GM23338 (cell line): ENCODE data around the gene PALLD. TPM values are rescaled to one million over a fixed set of nuclear protein-coding genes. Genes with fewer than 3 reads are reported as not detected.

Experiments used
- ATAC-seq: fragments of 200-7000 bp; cut with Tn5 transposase; 3 replicates; pipeline ENCODE4 v1.9.1; 2020
- DNase-seq: peaks from one replicate; pipeline ENCODE4 v3.0.0-alpha.2; 2015; ENCODE audit warnings: low spot score
- H2AFZ ChIP-seq: fragments of 200-600 bp; sonication (generic); 2 replicates; pipeline ENCODE4 v1.8.0; 2016; ENCODE audit warnings: antibody characterized with exemption, mild to moderate bottlenecking, moderate library complexity
- H3F3A ChIP-seq: fragments of 200-600 bp; sonication (generic); replicated peaks from 2 replicates; pipeline ENCODE4 v1.8.0; 2017; ENCODE audit warnings: antibody characterized with exemption, mixed run types, low read depth
- H3K27ac ChIP-seq: fragments of 200-600 bp; sonication (generic); 2 replicates; pipeline ENCODE4 v1.6.1; 2016; ENCODE audit warnings: low read depth
- H3K27me3 ChIP-seq: fragments of 200-600 bp; sonication (generic); 2 replicates; pipeline ENCODE4 v1.8.0; 2016; ENCODE audit warnings: mild to moderate bottlenecking, mixed run types, moderate library complexity; ENCODE audit not compliant: insufficient read depth
- H3K36me3 ChIP-seq: fragments of 200-600 bp; sonication (generic); 2 replicates; pipeline ENCODE4 v1.8.0; 2016; ENCODE audit warnings: mild to moderate bottlenecking; ENCODE audit not compliant: insufficient read depth
- H3K4me1 ChIP-seq: fragments of 200-600 bp; sonication (generic); 2 replicates; pipeline ENCODE4 v1.8.0; 2016; ENCODE audit warnings: mild to moderate bottlenecking, moderate library complexity; ENCODE audit not compliant: insufficient read depth
- H3K4me2 ChIP-seq: fragments of 200-600 bp; sonication (generic); 2 replicates; pipeline ENCODE4 v1.7.1; 2017; ENCODE audit warnings: mixed run types
- H3K4me3 ChIP-seq: fragments of 200-600 bp; sonication (generic); 2 replicates; pipeline ENCODE4 v1.6.1; 2016; ENCODE audit warnings: mixed run types
- H3K79me2 ChIP-seq: fragments of 200-600 bp; sonication (generic); replicated peaks from 2 replicates; pipeline ENCODE4 v1.8.0; 2017; ENCODE audit warnings: mild to moderate bottlenecking; ENCODE audit not compliant: insufficient read depth
- H3K9me2 ChIP-seq: fragments of 200-600 bp; sonication (generic); 2 replicates; pipeline ENCODE4 v1.8.0; 2017; ENCODE audit not compliant: insufficient read depth
- H4K20me1 ChIP-seq: fragments of 200-600 bp; sonication (generic); replicated peaks from 2 replicates; pipeline ENCODE4 v1.8.0; 2017; ENCODE audit warnings: mild to moderate bottlenecking; ENCODE audit not compliant: insufficient read depth
- H3K27ac Mint-ChIP-seq: 2 replicates; pipeline ENCODE4 v1.8.0; 2020; ENCODE audit warnings: inconsistent platforms, mild to moderate bottlenecking, moderate library complexity, mixed read lengths
- H3K27me3 Mint-ChIP-seq: 3 replicates; pipeline ENCODE4 v1.8.0; 2022; ENCODE audit warnings: low read depth, mild to moderate bottlenecking, moderate library complexity, mixed read lengths, inconsistent platforms; ENCODE audit not compliant: insufficient read depth, poor library complexity
- H3K36me3 Mint-ChIP-seq: 3 replicates; pipeline ENCODE4 v1.8.0; 2021; ENCODE audit warnings: low read depth, mild to moderate bottlenecking, inconsistent platforms, moderate library complexity, mixed read lengths
- H3K4me1 Mint-ChIP-seq: 3 replicates; pipeline ENCODE4 v1.8.0; 2020; ENCODE audit warnings: mild to moderate bottlenecking, inconsistent platforms, mixed read lengths
- H3K4me3 Mint-ChIP-seq: 3 replicates; pipeline ENCODE4 v1.8.0; 2021; ENCODE audit warnings: moderate library complexity, mild to moderate bottlenecking, inconsistent platforms, mixed read lengths
- H3K9me3 Mint-ChIP-seq: 3 replicates; pipeline ENCODE4 v1.8.0; 2020; ENCODE audit warnings: moderate library complexity, mild to moderate bottlenecking, inconsistent platforms, mixed read lengths
- EZH2phosphoT487 ChIP-seq: fragments of 200-600 bp; sonication (generic); IDR thresholded peaks from one replicate; pipeline ENCODE4 v1.8.1; 2018; ENCODE audit warnings: antibody characterized with exemption; ENCODE audit not compliant: unreplicated experiment
- JUNB ChIP-seq: IDR thresholded peaks from one replicate; pipeline ENCODE4 v1.6.1; 2016; ENCODE audit warnings: antibody characterized with exemption; ENCODE audit not compliant: unreplicated experiment
- NANOG ChIP-seq: IDR thresholded peaks from 2 replicates; pipeline ENCODE4 v1.6.1; 2016; ENCODE audit warnings: antibody characterized with exemption, borderline replicate concordance
- ZNF114 ChIP-seq: fragments of 250-450 bp; sonication (Bioruptor Pico); IDR thresholded peaks from 2 replicates; pipeline ENCODE4 v1.5.0; 2020; ENCODE audit warnings: mild to moderate bottlenecking, moderate library complexity
- polyA plus RNA-seq: library from polyadenylated mRNA; unstranded; fragments of >200 nt; fragmentation: Nextera tagmentation; extraction: Ambion mirVana; gene quantifications from 2 replicates; pipeline ENCODE4 v1.2.1, GENCODE V29; 2016
- total RNA-seq: library from RNA; depleted of rRNA; stranded (reverse); fragments of >200 nt; shearing (Covaris generic); gene quantifications from 2 replicates; pipeline ENCODE4 v1.2.3, GENCODE V29; 2014
- TF ChIP-seq, protein P1 (sequence below): fragments of 250-450 bp; sonication (Bioruptor Pico); IDR thresholded peaks from 2 replicates; pipeline ENCODE4 v1.5.0; 2020; ENCODE audit warnings: mild to moderate bottlenecking, moderate library complexity
- TF ChIP-seq, protein P2 (sequence below), 2 experiments: fragments of 200-600 bp in 1 of 2; sonication (generic) in 1 of 2; conservative IDR thresholded peaks; 2 replicates each; pipeline versions ENCODE4 v1.5.1 to v1.6.1; 2016 to 2017; ENCODE audit warnings: antibody characterized with exemption in 2 of 2, low read depth in 2 of 2, mild to moderate bottlenecking in 2 of 2, moderate library complexity in 1 of 2

Gene PALLD
- total and polyA plus RNA-seq, 2 experiments from 2014 or later = 13.1 to 30.2 TPM

DNA sequence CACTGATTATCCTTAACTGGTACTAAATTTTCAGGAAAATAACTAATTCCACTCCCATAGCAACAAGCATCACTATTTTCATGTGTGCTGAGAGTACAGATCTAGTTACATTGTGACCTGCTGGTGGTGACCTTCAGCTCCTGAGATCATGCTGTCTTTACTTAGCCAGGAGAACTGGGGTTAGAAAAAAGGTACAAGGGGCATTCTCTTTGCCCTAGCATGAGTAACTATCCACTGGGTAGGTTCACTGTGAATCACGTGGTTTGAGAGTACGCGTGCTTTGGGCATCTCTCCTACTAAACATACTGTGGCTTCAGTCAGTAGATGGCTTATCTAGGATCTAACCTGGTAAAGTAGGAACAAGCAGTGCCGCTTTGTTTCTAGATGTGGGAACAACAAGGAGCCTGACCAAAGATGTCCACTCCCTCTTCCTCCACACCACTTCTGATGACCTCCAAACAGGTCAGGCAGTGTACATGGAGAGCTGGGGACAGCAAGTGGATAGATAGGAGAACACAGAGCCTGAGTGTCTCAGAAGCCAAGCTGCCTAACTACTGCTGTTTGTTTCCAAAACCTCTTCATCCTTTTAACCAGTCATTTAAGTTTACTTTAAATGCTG is 423.0 kb downstream of the PALLD start (continued):
- TF ChIP-seq, protein P1, sequence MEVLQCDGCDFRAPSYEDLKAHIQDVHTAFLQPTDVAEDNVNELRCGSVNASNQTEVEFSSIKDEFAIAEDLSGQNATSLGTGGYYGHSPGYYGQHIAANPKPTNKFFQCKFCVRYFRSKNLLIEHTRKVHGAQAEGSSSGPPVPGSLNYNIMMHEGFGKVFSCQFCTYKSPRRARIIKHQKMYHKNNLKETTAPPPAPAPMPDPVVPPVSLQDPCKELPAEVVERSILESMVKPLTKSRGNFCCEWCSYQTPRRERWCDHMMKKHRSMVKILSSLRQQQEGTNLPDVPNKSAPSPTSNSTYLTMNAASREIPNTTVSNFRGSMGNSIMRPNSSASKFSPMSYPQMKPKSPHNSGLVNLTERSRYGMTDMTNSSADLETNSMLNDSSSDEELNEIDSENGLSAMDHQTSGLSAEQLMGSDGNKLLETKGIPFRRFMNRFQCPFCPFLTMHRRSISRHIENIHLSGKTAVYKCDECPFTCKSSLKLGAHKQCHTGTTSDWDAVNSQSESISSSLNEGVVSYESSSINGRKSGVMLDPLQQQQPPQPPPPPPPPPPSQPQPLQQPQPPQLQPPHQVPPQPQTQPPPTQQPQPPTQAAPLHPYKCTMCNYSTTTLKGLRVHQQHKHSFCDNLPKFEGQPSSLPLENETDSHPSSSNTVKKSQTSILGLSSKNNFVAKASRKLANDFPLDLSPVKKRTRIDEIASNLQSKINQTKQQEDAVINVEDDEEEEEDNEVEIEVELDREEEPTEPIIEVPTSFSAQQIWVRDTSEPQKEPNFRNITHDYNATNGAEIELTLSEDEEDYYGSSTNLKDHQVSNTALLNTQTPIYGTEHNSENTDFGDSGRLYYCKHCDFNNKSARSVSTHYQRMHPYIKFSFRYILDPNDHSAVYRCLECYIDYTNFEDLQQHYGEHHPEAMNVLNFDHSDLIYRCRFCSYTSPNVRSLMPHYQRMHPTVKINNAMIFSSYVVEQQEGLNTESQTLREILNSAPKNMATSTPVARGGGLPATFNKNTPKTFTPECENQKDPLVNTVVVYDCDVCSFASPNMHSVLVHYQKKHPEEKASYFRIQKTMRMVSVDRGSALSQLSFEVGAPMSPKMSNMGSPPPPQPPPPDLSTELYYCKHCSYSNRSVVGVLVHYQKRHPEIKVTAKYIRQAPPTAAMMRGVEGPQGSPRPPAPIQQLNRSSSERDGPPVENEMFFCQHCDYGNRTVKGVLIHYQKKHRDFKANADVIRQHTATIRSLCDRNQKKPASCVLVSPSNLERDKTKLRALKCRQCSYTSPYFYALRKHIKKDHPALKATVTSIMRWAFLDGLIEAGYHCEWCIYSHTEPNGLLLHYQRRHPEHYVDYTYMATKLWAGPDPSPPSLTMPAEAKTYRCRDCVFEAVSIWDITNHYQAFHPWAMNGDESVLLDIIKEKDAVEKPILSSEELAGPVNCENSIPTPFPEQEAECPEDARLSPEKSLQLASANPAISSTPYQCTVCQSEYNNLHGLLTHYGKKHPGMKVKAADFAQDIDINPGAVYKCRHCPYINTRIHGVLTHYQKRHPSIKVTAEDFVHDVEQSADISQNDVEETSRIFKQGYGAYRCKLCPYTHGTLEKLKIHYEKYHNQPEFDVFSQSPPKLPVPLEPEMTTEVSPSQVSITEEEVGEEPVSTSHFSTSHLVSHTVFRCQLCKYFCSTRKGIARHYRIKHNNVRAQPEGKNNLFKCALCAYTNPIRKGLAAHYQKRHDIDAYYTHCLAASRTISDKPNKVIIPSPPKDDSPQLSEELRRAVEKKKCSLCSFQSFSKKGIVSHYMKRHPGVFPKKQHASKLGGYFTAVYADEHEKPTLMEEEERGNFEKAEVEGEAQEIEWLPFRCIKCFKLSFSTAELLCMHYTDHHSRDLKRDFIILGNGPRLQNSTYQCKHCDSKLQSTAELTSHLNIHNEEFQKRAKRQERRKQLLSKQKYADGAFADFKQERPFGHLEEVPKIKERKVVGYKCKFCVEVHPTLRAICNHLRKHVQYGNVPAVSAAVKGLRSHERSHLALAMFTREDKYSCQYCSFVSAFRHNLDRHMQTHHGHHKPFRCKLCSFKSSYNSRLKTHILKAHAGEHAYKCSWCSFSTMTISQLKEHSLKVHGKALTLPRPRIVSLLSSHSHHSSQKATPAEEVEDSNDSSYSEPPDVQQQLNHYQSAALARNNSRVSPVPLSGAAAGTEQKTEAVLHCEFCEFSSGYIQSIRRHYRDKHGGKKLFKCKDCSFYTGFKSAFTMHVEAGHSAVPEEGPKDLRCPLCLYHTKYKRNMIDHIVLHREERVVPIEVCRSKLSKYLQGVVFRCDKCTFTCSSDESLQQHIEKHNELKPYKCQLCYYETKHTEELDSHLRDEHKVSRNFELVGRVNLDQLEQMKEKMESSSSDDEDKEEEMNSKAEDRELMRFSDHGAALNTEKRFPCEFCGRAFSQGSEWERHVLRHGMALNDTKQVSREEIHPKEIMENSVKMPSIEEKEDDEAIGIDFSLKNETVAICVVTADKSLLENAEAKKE (CRISPR knock-in tag) = no peak
- TF ChIP-seq EZH2phosphoT487 (no peak), ZNF114 (CRISPR knock-in tag) (no peak), JUNB (no peak)

DNA sequence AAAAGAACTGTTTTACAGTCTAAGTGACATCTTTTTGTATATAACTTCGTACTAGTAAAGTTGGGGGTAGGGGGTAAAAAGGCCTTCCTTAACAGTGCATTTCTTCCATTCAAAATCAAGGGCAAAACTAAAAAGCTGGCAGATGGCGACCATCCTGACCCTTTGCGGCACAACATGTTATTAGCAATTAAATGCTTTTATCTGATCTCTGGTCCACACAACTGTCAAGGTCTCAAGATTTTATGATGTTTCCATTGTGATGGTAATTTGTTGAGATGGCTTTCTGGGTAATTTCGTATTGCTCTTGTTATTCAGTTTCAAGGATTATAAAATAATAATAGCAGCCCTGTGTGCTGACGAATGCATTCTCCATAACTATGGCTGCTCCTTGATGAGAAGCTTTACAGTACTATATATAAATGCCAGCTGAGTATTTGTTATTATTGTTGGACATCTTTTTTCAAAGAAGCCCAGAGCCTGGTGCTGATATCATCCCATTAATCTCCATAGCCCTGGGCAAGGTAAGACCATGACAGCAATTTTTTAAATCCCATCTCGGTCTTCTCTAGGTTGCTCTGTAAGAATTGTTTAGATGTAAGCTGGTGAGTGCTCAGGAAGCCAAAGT is 423.7 kb downstream of the PALLD start:
- no peaks in the 10 kb centered on the region for H3K9me2 ChIP-seq
- H3K4me1 ChIP-seq = peaks cover 28% of the 10 kb centered on the region

More for the DNA sequence above, 423.7 kb downstream of the PALLD start:
- H3K27me3 ChIP-seq = no peaks in the 10 kb centered on the region
- no peaks in the 10 kb centered on the region for H3K79me2 ChIP-seq
- no peak overlapping the region for H3K4me3 ChIP-seq
- H3K4me2 ChIP-seq = peak overlapping the region; percentile 18
- TF ChIP-seq NANOG = 0 out of 2 replicates have a peak, but pooled peaks have one; percentile 45
- TF ChIP-seq, protein P2, sequence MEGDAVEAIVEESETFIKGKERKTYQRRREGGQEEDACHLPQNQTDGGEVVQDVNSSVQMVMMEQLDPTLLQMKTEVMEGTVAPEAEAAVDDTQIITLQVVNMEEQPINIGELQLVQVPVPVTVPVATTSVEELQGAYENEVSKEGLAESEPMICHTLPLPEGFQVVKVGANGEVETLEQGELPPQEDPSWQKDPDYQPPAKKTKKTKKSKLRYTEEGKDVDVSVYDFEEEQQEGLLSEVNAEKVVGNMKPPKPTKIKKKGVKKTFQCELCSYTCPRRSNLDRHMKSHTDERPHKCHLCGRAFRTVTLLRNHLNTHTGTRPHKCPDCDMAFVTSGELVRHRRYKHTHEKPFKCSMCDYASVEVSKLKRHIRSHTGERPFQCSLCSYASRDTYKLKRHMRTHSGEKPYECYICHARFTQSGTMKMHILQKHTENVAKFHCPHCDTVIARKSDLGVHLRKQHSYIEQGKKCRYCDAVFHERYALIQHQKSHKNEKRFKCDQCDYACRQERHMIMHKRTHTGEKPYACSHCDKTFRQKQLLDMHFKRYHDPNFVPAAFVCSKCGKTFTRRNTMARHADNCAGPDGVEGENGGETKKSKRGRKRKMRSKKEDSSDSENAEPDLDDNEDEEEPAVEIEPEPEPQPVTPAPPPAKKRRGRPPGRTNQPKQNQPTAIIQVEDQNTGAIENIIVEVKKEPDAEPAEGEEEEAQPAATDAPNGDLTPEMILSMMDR (conservative IDR thresholded peaks at IDR 0.05; ENCODE audit: low read depth in 2 of 2) = no peak
- no peak for TF ChIP-seq EZH2phosphoT487
- H3K27ac ChIP-seq = peak overlapping the region; percentile 73
- H3F3A ChIP-seq = no peaks in the 10 kb centered on the region
- H3K36me3 ChIP-seq = no peaks in the 10 kb centered on the region
- Mint-ChIP-seq H3K4me1 (peaks cover 49% of the 10 kb centered on the region), H3K27ac (peak overlapping the region; percentile 85), H3K36me3 (peaks cover 22% of the 10 kb centered on the region), H3K4me3 (no peak overlapping the region), H3K9me3 (no peaks in the 10 kb centered on the region), H3K27me3 (peaks cover 2% of the 10 kb centered on the region)
- H4K20me1 ChIP-seq = no peaks in the 10 kb centered on the region
- DNase-seq (no peak), ATAC-seq (no peak)
- H2AFZ ChIP-seq = no peak overlapping the region
